ENCODE measurements around the gene ACOXL.

ACOXL gene

DNA sequence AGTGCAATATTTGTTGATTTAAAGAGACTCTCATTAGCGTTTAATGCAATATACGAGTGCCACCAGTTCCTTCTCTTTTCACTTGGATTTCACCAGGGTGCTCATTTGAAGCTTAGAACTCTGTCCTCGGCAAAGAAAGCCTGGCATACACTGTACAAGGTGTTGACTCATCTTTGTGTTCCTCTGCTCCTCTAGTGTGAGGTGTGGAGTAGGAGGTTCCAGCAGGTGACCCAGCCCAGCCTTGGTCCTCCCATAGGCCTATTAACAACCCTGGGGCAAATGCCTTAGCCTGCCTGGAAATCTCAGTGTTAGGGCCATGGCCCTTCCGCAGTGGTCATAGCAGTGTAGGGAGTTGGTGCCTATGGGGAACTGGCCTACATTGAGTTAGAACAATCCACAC lies 408.4 kb downstream of the ACOXL start:
- Histone ChIP-seq H3K36me3 (ENCODE audit: control insufficient read depth, insufficient read depth, low read length) (peaks cover 3% of the 10 kb centered on the region; the same call in 1 of the 2 replicates), H3K27ac (ENCODE audit: low read length) (no peak overlapping the region), H3K9me3 (ENCODE audit: control insufficient read depth, insufficient read depth, low read length) (no peaks in the 10 kb centered on the region), H3K4me1 (ENCODE audit: control insufficient read depth, insufficient read depth, low read length) (no peaks in the 10 kb centered on the region; the same call in 1 of the 2 replicates), H3K4me3 (ENCODE audit: low read length) (no peak overlapping the region), H3K27me3 (ENCODE audit: control insufficient read depth, insufficient read depth, low read length) (no peaks in the 10 kb centered on the region)
- WGBS (ENCODE audit: insufficient coverage, insufficient read length) = no CpG with 5 or more reads among the region's 4 CpGs
- DNase-seq (ENCODE audit: low read depth, low spot score) = no peak

DNA sequence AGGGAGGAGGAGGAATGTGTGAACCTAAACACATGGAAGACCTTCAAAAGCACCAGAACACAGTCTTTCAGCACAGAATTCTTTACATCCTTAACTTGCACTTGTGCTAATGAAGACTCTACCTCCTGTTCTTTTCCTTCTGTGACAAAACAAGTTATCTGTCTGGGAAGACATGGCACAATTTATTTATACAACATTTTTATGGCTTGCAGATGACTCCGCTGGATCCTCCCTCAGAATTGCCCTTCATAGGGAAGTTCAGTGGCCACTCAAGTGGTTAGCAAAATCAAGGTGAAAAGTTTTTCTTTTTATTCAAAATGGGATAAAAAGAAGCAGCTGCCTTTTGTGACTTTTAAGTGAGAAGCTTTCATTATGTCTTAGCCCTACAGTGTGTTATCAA lies 409.7 kb downstream of the ACOXL start:
- no CpG with 5 or more reads among the region's 1 CpG for WGBS (ENCODE audit: insufficient coverage, insufficient read length)
- peaks cover 3% of the 10 kb centered on the region; the same call in 1 of the 2 replicates for H3K36me3 ChIP-seq (ENCODE audit: control insufficient read depth, insufficient read depth, low read length)
- no peaks in the 10 kb centered on the region for H3K9me3 ChIP-seq (ENCODE audit: control insufficient read depth, insufficient read depth, low read length)
- H3K4me3 ChIP-seq (ENCODE audit: low read length) = no peak overlapping the region
- no peaks in the 10 kb centered on the region; the same call in 1 of the 2 replicates for H3K4me1 ChIP-seq (ENCODE audit: control insufficient read depth, insufficient read depth, low read length)
- H3K27me3 ChIP-seq (ENCODE audit: control insufficient read depth, insufficient read depth, low read length) = no peaks in the 10 kb centered on the region
- H3K27ac ChIP-seq (ENCODE audit: low read length) = no peak overlapping the region
- no peak for DNase-seq (ENCODE audit: low read depth, low spot score)

DNA sequence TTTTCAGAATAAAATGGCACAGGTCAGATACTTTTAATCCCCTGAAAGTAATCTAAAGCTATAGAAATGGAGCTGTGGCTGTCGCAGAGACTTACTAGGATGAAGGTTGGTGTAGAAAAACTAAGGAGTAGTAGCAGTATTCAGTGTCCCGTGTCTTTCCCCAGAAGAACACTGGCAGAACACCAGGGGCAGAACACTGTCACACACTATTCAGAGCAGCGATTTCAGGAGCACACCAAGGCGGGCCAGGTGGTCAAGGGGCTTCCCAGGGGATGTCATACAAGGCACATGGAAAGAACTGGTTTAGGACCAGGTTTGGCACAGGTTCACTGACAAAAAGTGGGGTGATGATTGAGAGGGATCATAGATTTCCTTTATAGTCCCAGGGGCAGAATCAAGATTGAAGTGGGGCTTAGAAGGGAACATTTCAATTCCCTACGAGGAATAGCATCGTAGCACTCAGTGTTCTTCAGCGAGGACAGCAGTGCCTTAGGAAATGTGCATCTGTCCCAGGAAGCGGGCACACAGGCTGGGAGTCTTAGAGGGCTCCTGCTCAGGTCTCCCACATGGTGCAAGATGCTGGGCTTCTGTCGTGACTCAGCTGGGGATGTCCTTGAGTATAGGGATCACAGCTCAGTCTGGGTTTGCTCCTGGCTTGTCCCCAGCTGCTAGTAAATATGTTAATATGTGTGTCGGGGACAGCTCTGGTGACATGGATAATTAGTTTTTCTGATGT lies 410.9 kb downstream of the ACOXL start:
- Histone ChIP-seq H3K4me3 (ENCODE audit: low read length) (no peak overlapping the region), H3K4me1 (ENCODE audit: control insufficient read depth, insufficient read depth, low read length) (no peaks in the 10 kb centered on the region; the same call in 1 of the 2 replicates), H3K27ac (ENCODE audit: low read length) (no peak overlapping the region), H3K27me3 (ENCODE audit: control insufficient read depth, insufficient read depth, low read length) (no peaks in the 10 kb centered on the region), H3K36me3 (ENCODE audit: control insufficient read depth, insufficient read depth, low read length) (peaks cover 3% of the 10 kb centered on the region; the same call in 1 of the 2 replicates), H3K9me3 (ENCODE audit: control insufficient read depth, insufficient read depth, low read length) (no peaks in the 10 kb centered on the region)
- WGBS (ENCODE audit: insufficient coverage, insufficient read length) = no CpG with 5 or more reads among the region's 10 CpGs
- no peak for DNase-seq (ENCODE audit: low read depth, low spot score)

DNA sequence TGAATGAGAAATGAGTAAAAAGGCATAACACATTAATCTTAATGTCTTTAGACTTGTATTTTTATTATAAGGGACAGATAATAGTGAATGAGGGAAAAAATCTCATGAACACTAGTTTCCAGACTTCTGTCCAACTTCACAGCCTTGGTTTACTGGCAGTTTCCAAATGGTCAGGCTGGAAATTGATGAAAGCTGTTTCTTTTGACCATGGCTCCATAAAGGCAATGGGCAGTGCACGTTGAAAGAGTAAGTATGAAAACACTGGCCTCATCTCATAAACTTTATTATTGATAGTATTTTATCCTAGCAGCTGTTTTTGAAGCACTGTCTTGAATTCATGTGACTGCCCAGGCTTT lies 411.4 kb downstream of the ACOXL start:
- Histone ChIP-seq H3K27me3 (ENCODE audit: control insufficient read depth, insufficient read depth, low read length) (no peaks in the 10 kb centered on the region), H3K36me3 (ENCODE audit: control insufficient read depth, insufficient read depth, low read length) (peaks cover 3% of the 10 kb centered on the region; the same call in 1 of the 2 replicates), H3K9me3 (ENCODE audit: control insufficient read depth, insufficient read depth, low read length) (no peaks in the 10 kb centered on the region), H3K27ac (ENCODE audit: low read length) (no peak overlapping the region), H3K4me3 (ENCODE audit: low read length) (no peak overlapping the region), H3K4me1 (ENCODE audit: control insufficient read depth, insufficient read depth, low read length) (no peaks in the 10 kb centered on the region; the same call in 1 of the 2 replicates)
- WGBS (ENCODE audit: insufficient coverage, insufficient read length) = no CpG with 5 or more reads among the region's 1 CpG
- DNase-seq (ENCODE audit: low read depth, low spot score) = no peak

DNA sequence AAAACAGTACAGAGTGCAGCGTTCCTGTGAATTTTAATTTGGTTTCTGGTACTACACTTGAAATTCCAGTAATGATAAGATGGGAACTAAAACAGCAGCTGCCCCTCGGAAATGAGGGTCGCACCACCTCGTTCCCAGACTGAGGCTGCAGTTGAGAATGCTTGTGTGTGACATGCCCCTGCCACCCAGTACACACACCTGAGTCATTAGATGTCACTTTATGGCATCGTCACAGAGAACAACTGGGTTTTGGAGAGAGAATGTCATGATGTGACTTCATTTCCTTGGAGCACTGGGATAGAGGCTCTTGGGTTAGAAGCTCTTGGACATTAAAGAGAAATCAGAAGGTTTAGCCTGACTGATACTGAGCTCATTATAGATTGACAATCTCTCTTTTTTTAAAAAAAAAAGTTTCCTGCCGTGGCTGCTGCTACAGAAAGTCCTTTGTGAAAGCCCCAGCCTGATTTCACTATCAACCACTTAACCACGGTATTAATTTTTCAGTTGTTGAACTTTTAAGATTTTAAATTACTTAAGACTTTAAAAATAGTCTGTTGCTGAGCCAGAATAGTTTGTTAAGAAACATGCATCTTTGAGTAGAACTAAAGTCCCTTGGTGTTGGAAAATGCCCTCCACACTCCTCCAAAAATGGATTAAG lies 412.9 kb downstream of the ACOXL start:
- WGBS (ENCODE audit: insufficient coverage, insufficient read length) = no CpG with 5 or more reads among the region's 7 CpGs
- Histone ChIP-seq H3K36me3 (ENCODE audit: control insufficient read depth, insufficient read depth, low read length) (peaks cover 3% of the 10 kb centered on the region; the same call in 1 of the 2 replicates), H3K9me3 (ENCODE audit: control insufficient read depth, insufficient read depth, low read length) (no peaks in the 10 kb centered on the region), H3K27ac (ENCODE audit: low read length) (no peak overlapping the region), H3K4me1 (ENCODE audit: control insufficient read depth, insufficient read depth, low read length) (no peaks in the 10 kb centered on the region), H3K4me3 (ENCODE audit: low read length) (no peak overlapping the region), H3K27me3 (ENCODE audit: control insufficient read depth, insufficient read depth, low read length) (no peaks in the 10 kb centered on the region)
- no peak for DNase-seq (ENCODE audit: low read depth, low spot score)

DNA sequence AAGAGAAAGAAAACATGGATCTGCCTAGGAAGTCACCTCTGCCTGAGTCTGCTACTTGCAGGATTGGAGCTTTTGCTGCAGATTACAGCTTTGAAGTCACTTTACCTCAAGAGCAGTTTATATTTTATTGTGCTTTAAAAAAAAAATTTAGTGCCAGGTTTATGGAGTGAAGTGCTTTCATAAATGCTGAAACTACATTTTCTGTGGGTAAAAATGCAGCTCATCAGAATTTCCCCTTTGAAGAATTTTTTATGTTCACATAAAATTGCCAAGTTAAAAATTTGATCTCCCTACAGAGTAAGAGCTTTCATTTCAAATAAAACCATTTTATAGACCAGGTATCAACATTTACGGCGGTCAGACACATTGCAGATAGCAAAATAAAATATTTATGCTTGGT lies 413.6 kb downstream of the ACOXL start:
- H3K4me3 ChIP-seq (ENCODE audit: low read length) = no peak overlapping the region
- DNase-seq (ENCODE audit: low read depth, low spot score) = no peak
- no CpG with 5 or more reads among the region's 2 CpGs for WGBS (ENCODE audit: insufficient coverage, insufficient read length)
- H3K4me1 ChIP-seq (ENCODE audit: control insufficient read depth, insufficient read depth, low read length) = no peaks in the 10 kb centered on the region
- H3K9me3 ChIP-seq (ENCODE audit: control insufficient read depth, insufficient read depth, low read length) = no peaks in the 10 kb centered on the region
- H3K27me3 ChIP-seq (ENCODE audit: control insufficient read depth, insufficient read depth, low read length) = no peaks in the 10 kb centered on the region
- H3K27ac ChIP-seq (ENCODE audit: low read length) = no peak overlapping the region
- H3K36me3 ChIP-seq (ENCODE audit: control insufficient read depth, insufficient read depth, low read length) = peaks cover under 1% of the 10 kb centered on the region; the same call in 1 of the 2 replicates

DNA sequence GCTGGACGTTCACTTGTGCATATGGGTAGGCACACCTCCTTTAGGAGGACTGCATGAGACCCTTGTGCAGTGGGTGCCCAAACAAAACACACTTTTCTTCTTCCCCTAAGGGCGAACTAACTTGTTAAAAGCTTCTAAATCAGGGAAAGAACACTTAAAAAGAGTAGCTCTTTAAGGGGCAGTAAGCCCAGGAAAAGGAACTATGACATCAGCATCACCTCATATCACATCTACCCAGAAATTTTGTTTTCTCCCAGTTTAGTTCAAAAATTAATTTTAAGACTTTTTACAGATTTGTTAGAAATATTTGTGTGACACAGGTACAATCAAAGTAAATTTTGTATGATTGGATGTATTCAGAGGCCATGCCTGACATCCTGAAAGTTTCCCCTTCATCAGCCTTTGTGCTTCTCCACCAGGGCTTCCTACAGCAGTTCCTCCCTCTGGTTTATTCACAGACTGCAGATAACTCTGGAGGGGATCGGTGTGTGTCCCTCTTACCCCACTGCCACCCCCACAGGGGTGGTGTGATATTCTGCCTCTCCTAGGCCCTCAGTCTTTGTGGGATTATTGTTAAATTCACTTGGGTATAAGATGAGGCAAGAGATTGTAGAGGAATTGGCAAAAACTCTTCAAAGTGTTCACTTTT lies 416.0 kb downstream of the ACOXL start:
- no peak for DNase-seq (ENCODE audit: low read depth, low spot score)
- H3K36me3 ChIP-seq (ENCODE audit: control insufficient read depth, insufficient read depth, low read length) = peaks cover 8% of the 10 kb centered on the region
- H3K9me3 ChIP-seq (ENCODE audit: control insufficient read depth, insufficient read depth, low read length) = no peaks in the 10 kb centered on the region
- H3K4me1 ChIP-seq (ENCODE audit: control insufficient read depth, insufficient read depth, low read length) = no peaks in the 10 kb centered on the region
- WGBS (ENCODE audit: insufficient coverage, insufficient read length) = no CpG with 5 or more reads among the region's 3 CpGs
- no peaks in the 10 kb centered on the region for H3K27me3 ChIP-seq (ENCODE audit: control insufficient read depth, insufficient read depth, low read length)
- H3K27ac ChIP-seq (ENCODE audit: low read length) = no peak overlapping the region
- H3K4me3 ChIP-seq (ENCODE audit: low read length) = no peak overlapping the region

DNA sequence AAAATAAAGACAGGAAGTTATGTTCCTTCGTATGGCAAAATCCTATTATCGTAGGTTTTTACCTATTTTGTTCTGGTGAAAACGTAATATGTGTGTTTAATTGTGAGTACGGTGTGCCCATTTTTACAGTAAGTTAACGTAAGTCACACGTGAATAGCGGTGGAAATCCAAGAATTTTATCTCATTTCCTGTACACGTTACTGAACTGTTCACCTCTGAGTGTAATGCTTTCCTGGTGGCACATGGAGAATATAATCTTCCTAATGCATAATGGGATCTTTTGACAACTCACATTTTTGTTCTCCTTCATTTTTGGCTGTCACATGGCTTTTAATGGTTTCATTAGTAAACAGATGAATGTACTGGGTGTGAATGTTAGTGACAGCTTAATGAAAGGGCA lies 416.6 kb downstream of the ACOXL start:
- H3K27me3 ChIP-seq (ENCODE audit: control insufficient read depth, insufficient read depth, low read length) = no peaks in the 10 kb centered on the region
- no peak overlapping the region for H3K4me3 ChIP-seq (ENCODE audit: low read length)
- H3K36me3 ChIP-seq (ENCODE audit: control insufficient read depth, insufficient read depth, low read length) = peaks cover 8% of the 10 kb centered on the region
- no peaks in the 10 kb centered on the region for H3K9me3 ChIP-seq (ENCODE audit: control insufficient read depth, insufficient read depth, low read length)
- no peak for DNase-seq (ENCODE audit: low read depth, low spot score)
- no peaks in the 10 kb centered on the region for H3K4me1 ChIP-seq (ENCODE audit: control insufficient read depth, insufficient read depth, low read length)
- H3K27ac ChIP-seq (ENCODE audit: low read length) = no peak overlapping the region
- WGBS (ENCODE audit: insufficient coverage, insufficient read length) = 100% methylated on average over 3 of the region's 8 CpGs

DNA sequence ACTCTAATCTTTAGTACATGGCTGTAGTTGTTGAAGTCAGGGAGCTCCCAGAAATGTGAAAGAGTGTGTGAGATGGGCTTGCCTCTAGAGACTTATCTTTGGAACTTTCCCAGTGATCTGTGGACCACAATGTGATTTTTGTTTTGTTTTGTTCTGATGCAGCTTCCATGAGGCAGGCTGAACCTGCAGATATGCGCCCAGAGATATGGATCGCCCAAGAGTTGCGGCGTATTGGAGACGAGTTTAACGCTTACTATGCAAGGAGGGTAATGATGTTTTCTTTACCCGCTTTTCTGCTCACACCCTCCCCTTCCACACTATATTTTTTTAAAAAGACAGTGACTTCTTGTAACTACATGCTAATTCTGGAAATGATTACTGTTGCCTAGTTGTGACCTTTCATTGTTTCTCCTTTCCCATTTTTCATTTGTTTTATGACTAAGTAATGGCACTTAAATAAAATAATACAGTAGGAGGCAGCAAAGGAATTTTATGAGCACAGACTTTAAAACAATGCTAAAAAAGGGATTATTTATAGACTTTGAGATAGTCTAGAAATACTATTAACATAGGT lies 417.6 kb downstream of the ACOXL start:
- H3K27ac ChIP-seq (ENCODE audit: low read length) = no peak overlapping the region
- WGBS (ENCODE audit: insufficient coverage, insufficient read length) = no CpG with 5 or more reads among the region's 7 CpGs

DNA sequence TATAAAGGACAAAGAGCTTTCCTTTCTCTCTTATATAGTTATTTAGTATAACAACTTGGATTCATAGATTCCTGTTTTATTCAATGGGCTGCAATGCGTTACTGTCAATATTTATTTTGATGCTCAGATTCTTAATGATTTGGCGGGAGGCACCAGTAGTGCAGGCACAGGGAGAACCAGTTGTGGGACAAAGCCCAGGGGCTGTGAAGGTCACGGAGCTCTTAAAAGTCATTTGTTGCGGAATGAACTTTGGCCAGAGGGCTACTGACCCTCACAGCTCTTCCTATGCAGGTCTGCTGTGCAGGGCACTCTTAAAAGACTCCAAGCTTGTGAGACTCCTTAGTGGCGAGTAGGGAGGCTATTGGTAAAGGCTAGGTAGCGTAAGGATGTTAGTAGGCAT lies 422.4 kb downstream of the ACOXL start:
- DNase-seq (ENCODE audit: low read depth, low spot score) = no peak
- Histone ChIP-seq H3K9me3 (ENCODE audit: control insufficient read depth, insufficient read depth, low read length) (no peaks in the 10 kb centered on the region), H3K4me1 (ENCODE audit: control insufficient read depth, insufficient read depth, low read length) (no peaks in the 10 kb centered on the region; the same call in 1 of the 2 replicates), H3K27me3 (ENCODE audit: control insufficient read depth, insufficient read depth, low read length) (no peaks in the 10 kb centered on the region), H3K4me3 (ENCODE audit: low read length) (no peak overlapping the region), H3K36me3 (ENCODE audit: control insufficient read depth, insufficient read depth, low read length) (peaks cover 11% of the 10 kb centered on the region), H3K27ac (ENCODE audit: low read length) (no peak overlapping the region)
- no CpG with 5 or more reads among the region's 6 CpGs for WGBS (ENCODE audit: insufficient coverage, insufficient read length)

More for the DNA sequence above, 417.6 kb downstream of the ACOXL start:
- Histone ChIP-seq H3K9me3 (ENCODE audit: control insufficient read depth, insufficient read depth, low read length) (no peaks in the 10 kb centered on the region), H3K4me1 (ENCODE audit: control insufficient read depth, insufficient read depth, low read length) (no peaks in the 10 kb centered on the region), H3K27me3 (ENCODE audit: control insufficient read depth, insufficient read depth, low read length) (no peaks in the 10 kb centered on the region), H3K36me3 (ENCODE audit: control insufficient read depth, insufficient read depth, low read length) (peaks cover 11% of the 10 kb centered on the region), H3K4me3 (ENCODE audit: low read length) (no peak overlapping the region)
- DNase-seq (ENCODE audit: low read depth, low spot score) = no peak

Measured in iPS DF 6.9 (cell line).